Superior temporal gyrus (tissue), 1 donor: ENCODE data around the gene EEF1A2.
"Not testable (repeated sequence)": the region's sequence is repeated elsewhere in the genome, so short reads cannot be mapped to it uniquely, and the experiment has no call there.

Experiments used
- DNase-seq: peaks from one replicate; pipeline ENCODE4 v3.0.0-alpha.2; 2016; ENCODE audit errors: extremely low spot score

EEF1A2 gene

GRCh38 chr20:63487116-63487764, 11.6 kb downstream of the EEF1A2 start:
- DNase-seq = no peak

DNA sequence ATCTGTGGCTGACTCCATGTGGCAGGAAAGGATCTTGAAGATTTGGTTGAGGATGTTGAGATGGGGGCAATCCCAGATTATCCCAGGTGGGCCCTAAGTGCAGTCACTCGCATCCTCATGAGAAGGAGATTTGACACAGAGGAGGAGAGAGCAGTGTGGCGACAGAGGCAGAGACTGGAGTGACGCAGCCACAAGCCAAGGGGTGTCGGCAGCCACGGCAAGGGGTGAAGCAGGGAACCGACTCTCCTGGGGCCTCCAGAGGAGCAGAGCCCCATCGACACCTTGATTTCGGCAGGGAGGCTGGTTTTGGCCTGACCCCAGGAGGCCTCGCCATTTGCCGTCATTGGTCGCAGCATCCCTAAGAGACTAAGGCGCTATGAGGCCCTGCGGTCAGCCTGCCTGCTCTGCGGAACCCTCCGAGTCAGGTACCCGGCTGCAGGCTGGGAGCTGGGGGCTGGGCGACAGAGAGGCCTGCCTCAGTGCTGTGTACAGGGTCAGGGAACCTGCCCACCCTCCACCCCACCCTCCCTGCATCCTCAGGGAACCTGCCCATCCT, 12.5 kb downstream of the EEF1A2 start:
- no peak for DNase-seq

DNA sequence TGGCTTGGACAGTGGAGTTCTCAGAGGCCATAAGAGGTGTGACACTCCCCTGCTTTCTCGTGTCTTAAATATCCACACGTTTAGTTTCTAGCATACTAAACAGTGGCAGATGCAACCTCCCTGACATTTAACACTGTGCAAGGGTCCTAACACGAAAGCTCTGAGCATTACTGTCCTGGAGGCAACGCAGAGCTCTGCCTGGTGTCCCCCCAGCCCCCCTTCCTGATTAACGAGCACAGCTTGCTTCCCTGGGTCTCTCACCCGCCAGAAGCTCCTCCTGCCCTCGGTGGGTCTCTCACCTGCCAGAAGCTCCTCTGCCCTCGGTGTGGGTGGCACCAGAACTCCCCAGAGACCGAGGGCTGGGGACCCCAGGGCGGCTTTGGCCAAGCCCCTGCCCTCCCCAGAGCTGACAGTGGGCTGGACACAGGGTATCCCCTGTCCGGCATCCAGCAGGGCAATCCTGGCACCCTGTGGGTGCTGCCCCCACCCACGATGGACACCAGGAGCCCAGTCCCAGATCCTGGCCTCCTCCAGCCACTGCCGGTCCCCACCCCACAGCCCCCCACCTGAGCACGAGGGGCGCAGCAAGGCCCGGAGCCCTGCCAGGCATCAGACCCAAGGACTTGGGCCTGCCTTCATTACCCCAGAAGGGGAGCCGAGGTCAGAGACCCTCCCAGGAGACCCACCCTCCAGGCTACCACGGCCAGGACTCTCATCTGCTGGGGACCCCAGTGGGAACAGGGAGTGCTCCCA, 14.1 kb downstream of the EEF1A2 start:
- no peak for DNase-seq

DNA sequence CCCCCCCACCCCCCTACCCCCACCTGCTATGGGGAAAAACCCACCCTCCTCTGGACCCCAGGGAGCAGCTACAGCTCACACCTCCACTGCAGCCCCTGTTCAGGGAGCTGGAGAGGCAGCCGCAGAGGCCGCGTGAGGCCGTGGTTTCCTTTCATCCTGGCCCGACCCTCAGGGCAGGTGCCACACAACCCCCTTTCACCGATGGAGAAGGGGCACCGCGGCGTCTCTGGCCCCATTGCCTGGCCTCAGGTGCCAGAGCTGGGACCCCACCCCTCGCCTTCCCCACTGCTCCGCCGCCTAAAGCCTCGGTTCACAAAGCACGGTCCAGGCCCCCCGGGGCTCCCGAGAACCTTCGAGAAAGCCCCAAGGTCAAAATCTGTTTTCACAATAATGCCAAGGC, 14.6 kb downstream of the EEF1A2 start:
- no peak for DNase-seq

GRCh38 chr20:63483834-63484233, 15.0 kb downstream of the EEF1A2 start:
- DNase-seq = no peak

GRCh38 chr20:63482021-63482587, 16.8 kb downstream of the EEF1A2 start:
- DNase-seq = no peak

DNA sequence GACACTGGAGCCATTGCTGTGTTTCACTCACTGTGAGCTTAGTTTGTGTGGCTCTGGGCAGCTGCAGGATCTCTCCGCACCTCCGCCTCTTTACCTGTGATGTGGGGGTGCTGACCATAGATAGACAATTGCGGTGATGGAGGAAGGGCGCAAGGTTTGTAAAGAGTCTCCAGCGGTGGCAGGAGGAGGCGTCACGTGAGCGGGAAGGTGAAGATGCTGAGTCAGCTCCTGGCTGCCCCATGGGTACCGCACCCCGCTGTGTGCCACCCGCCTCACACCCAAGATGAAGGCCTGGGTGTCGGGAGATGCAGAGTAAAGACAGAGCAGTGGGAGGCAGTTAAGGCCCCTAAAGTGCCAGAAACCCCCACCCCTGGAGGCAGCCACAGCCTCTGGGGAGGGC, 17.4 kb downstream of the EEF1A2 start:
- no peak for DNase-seq

DNA sequence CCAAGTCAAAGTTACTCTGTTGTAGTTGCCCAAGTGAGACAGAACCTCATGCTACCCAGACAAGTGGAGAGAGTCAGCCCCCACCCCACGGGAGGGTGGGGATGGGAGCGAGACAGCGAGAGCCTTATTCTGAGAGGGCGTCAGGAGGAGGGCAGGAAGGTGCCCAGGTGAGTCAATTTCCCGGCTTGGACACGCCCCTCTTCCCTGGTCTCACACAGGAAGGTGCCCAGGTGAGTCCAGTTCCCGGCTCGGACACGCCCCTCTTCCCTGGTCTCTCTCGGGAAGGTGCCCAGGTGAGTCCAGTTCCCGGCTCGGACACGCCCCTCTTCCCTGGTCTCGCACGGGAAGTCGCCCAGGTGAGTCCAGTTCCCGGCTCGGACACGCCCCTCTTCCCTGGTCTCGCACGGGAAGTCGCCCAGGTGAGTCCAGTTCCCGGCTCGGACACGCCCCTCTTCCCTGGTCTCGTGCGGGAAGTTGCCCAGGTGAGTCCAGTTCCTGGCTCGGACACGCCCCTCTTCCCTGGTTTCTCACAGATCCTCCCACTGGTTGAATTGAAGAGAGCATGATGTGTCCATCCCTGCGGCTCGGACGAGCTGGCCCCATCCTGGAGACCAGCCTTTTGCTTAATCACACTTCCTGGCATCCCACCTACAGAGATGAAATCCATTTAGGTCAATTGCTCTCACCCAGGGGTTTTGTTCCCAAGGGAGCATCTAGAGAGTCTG, 19.0 kb downstream of the EEF1A2 start:
- not testable (repeated sequence) for DNase-seq

GRCh38 chr20:63478346-63479302, 20.3 kb downstream of the EEF1A2 start:
- no peak for DNase-seq

DNA sequence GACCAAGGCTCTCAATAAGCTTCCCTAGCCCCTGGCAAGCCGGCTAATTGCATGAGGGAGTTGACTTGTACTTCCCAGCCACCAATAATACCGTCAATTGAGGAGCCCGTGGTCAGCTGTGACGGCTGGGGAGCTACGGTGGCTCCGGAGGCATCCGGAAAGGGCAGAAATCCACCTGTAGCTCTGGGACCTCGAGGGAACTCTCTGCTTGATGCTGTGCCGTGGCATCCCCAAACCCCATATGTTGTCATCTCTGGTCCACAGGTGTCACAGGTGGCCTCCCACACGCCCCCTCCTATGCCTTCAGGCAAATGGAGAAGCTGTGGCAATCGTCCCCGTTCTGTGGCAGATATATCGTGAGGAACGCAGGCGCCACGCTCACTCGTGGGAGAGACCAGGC, 20.9 kb downstream of the EEF1A2 start:
- DNase-seq = no peak

- DNase-seq = no peak
Observed at GRCh38 chr20:63477061-63477616, 21.7 kb downstream of the EEF1A2 start.

DNA sequence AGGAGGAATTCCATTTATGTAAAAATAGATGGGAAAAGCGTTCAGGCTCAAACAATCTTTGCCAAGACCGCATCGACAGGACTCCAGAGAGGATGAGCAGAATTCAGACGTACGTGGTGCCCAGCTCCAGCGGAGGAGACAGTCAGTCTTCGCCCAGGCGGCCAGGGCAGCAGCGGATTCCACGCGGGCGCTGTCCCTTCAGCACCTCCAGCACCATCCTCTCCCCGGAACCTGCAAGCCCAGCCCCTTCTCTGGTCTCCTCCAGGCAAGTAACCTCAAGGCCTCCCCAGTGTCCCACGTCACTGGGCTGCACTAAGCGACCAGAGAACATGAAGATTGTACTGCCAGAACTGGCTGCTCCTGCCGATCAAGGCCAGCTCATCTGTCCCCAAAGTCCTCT, 23.7 kb downstream of the EEF1A2 start:
- no peak for DNase-seq

- DNase-seq = no peak
Observed at GRCh38 chr20:63473555-63474449, 25.1 kb downstream of the EEF1A2 start.

DNA sequence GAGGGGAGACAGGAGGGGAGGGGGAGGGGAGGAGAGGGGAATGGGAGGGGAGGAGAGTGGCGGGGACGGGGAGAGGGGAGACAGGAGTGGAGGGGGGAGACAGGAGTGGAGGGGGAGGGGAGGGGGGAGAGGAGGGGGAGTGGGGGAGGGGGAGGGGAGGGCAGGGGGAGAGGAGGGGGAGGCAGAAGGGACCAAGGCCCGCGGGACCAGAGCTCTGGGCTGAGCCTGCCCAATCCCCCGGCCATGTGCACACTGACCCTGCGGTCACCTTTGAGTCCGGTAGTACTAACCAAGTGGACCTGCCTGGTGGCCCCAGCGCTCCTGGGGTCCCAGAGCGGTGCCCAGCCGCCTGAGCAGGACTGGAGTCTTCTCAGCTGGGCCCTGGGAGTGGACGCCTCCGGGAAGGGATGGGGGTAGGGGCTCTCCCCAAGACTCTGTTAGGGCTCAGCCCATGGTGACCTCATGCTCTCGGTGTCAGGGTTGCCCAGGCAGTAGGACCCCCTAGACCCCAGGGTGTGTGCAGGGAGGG, 26.0 kb downstream of the EEF1A2 start:
- DNase-seq = no peak

DNA sequence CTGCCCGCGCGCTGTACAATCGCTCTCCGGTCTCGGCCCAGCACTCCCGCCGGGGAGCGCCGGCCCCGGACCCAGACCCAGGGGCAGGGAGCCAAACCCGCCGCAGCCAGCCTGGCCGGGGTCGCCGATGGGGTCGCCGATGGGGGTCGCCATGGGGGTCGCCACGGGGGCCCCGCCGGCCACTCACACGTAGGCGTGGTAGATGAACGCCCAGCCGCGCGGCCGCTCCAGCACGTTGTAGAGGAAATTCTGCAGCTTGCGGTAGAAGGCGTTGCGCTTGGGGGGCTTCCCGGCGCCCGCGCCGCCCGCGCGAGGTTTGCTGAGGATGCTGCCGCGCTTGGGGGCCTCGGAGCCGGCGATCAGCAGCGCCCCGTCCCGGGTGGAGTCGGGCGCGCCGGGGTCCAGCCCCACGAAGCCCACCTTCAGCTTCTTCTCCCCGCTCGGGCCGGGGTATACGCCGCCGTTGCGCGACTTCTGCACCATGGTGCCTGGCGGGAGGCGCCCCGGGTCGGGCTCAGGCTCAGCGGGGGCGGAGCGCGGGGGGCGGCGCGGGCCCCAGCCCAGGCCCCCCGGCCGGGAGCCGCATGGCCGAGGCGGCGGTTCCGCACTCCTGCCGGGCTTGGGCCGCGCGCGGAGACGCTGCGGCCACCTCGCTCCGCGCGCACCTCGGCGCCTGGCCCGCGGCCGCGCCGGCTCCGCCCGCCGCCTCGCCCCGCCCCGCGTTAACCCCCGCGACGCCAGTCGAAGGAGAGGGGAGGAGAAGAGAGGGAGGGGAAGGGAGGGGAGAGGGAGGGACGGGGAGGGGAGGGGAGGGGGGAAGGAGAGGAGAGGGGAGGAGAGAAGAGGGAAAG, 26.7 kb downstream of the EEF1A2 start, which contains the start of gene KCNQ2:
TSS of gene KCNQ2 (minus strand) at position 675 of the 851 bp plus-strand sequence. CDS start at position 483, 192 bp downstream.
- DNase-seq = no peak

- no peak for DNase-seq
Observed at GRCh38 chr20:63471717-63471980, 27.2 kb downstream of the EEF1A2 start.

GRCh38 chr20:63471002-63471716, 27.7 kb downstream of the EEF1A2 start:
- DNase-seq = no peak

- no peak for DNase-seq
Observed at GRCh38 chr20:63470410-63470809, 28.5 kb downstream of the EEF1A2 start.
